Body of pancreas (tissue), 4 donors: ENCODE measurements around the gene SHBG. TPM values are rescaled to one million over a fixed set of nuclear protein-coding genes. Genes with fewer than 3 reads are reported as not detected.

ENCODE experiments used
- ATAC-seq: fragments of 150-250 bp; one replicate; pipeline ENCODE4 v1.9.1; 2016
- DNase-seq, 4 donors: peaks; one replicate each; pipeline ENCODE4 v3.0.0-alpha.2; 2019
- H3K27ac ChIP-seq, 4 donors: fragments of 200-600 bp; sonication (generic); 1 replicate in 3 of 4; 2 replicates in 1 of 4; pipeline versions ENCODE4 v1.5.1 to v1.6.1; 2016 to 2019; ENCODE audit warnings: mild to moderate bottlenecking in 1 of 4, mixed read lengths in 1 of 4, moderate library complexity in 1 of 4
- H3K27me3 ChIP-seq, 2 donors: fragments of 200-600 bp; sonication (generic); one replicate each; pipeline ENCODE4 v1.6.0; 2016; ENCODE audit warnings: mild to moderate bottlenecking in 1 of 2
- H3K36me3 ChIP-seq, 2 donors: fragments of 200-600 bp; sonication (generic); replicated peaks in 1 of 2; 2 replicates each; pipeline ENCODE4 v1.5.1; 2016; ENCODE audit warnings: low read depth in 2 of 2; ENCODE audit not compliant: insufficient read depth in 1 of 2
- H3K4me1 ChIP-seq: fragments of 200-600 bp; sonication (generic); one replicate; pipeline ENCODE4 v1.6.0; 2016
- H3K4me3 ChIP-seq, 2 donors: fragments of 200-600 bp; sonication (generic); 1 replicate in 1 of 2; 2 replicates in 1 of 2; pipeline ENCODE4 v1.5.1; 2016 to 2019
- H3K9me3 ChIP-seq, 3 donors: fragments of 200-600 bp; sonication (generic); 1 replicate in 2 of 3; 2 replicates in 1 of 3; pipeline ENCODE4 v1.5.1; 2016
- CTCF ChIP-seq, 7 experiments: fragments of 450-650 bp in 4 of 7; fragments of 200-600 bp in 3 of 7; sonication (generic) in 3 of 7; IDR thresholded peaks; one replicate each; pipeline ENCODE4 v1.5.1; 2016 to 2019; ENCODE audit warnings: antibody characterized with exemption in 7 of 7
- POLR2A ChIP-seq, 3 donors: fragments of 450-650 bp; IDR thresholded peaks; one replicate each; pipeline ENCODE4 v1.6.1; 2016; ENCODE audit warnings: antibody characterized with exemption in 3 of 3, mild to moderate bottlenecking in 2 of 3
- whole genome bisulfite sequencing, 2 donors: methylation state at CpG; one replicate each; pipeline ENCODE4 v1.1.5; 2017; 5-methylcytosine and 5-hydroxymethylcytosine counted together
- intact Hi-C: fragments of 100-400 bp; cut with DNase I; formaldehyde crosslinking; loops from one replicate; pipeline ENCODE4 v1.15.1; 2023
- total RNA-seq, 2 donors: library from RNA; depleted of rRNA; stranded (reverse); fragments of >200 nt; gene quantifications; one replicate each; pipeline ENCODE4 v1.1.0, GENCODE V29; 2016

SHBG gene
- total RNA-seq, 2 donors from 2014 or later, result not detected

- intact Hi-C loops, result no loop called here
- Histone ChIP-seq H3K4me1 (peaks cover 21% of the 10 kb centered on the region), H3K27me3 (peaks cover 0 to 13% of the 10 kb centered on the region in 2 donors), H3K9me3 (no peaks in the 10 kb centered on the region), H3K36me3 (no peaks in the 10 kb centered on the region), H3K27ac (no peak overlapping the region), H3K4me3 (no peak overlapping the region)
- WGBS, 2 donors, result 30 to 60% methylated on average over 4 to 11 of the region's 54 CpGs
- ATAC-seq (no peak), DNase-seq (peak in 1 of 4 donors; percentile 18)
- TF ChIP-seq CTCF (IDR thresholded peaks at IDR 0.05) (no peak), POLR2A (IDR thresholded peaks at IDR 0.05) (no peak)
These were observed 21.9 kb downstream of the SHBG start for GRCh38 chr17:7651665-7652387.

- intact Hi-C loops, result no loop called here
- Histone ChIP-seq H3K9me3 (no peaks in the 10 kb centered on the region), H3K4me1 (peaks cover 21% of the 10 kb centered on the region), H3K36me3 (no peaks in the 10 kb centered on the region), H3K27ac (no peak overlapping the region), H3K27me3 (peaks cover 0 to 13% of the 10 kb centered on the region in 2 donors), H3K4me3 (no peak overlapping the region)
- DNase-seq (no peak), ATAC-seq (no peak)
- TF ChIP-seq POLR2A (IDR thresholded peaks at IDR 0.05) (no peak), CTCF (IDR thresholded peaks at IDR 0.05) (no peak)
- 65 to 66% methylated on average over 12 of the region's 12 CpGs for WGBS, 2 donors
These were observed 22.7 kb downstream of the SHBG start for GRCh38 chr17:7652388-7653356.

GRCh38 chr17:7654832-7655540 is 25.1 kb downstream of the SHBG start:
- Histone ChIP-seq H3K4me3 (no peak overlapping the region), H3K36me3 (no peaks in the 10 kb centered on the region), H3K27me3 (peaks cover 0 to 13% of the 10 kb centered on the region in 2 donors), H3K4me1 (peaks cover 20% of the 10 kb centered on the region), H3K9me3 (no peaks in the 10 kb centered on the region), H3K27ac (no peak overlapping the region)
- no peak for ATAC-seq
- 86 to 87% methylated on average over 16 of the region's 16 CpGs for whole genome bisulfite sequencing, 2 donors
- intact Hi-C loops, result no loop called here
- TF ChIP-seq POLR2A (IDR thresholded peaks at IDR 0.05) (no peak), CTCF (IDR thresholded peaks at IDR 0.05) (no peak)
- no peak for DNase-seq

GRCh38 chr17:7655541-7655840 is 25.6 kb downstream of the SHBG start:
- Histone ChIP-seq H3K36me3 (no peaks in the 10 kb centered on the region), H3K4me3 (no peak overlapping the region), H3K4me1 (peaks cover 15% of the 10 kb centered on the region), H3K27ac (no peak overlapping the region), H3K27me3 (peaks cover 0 to 12% of the 10 kb centered on the region in 2 donors), H3K9me3 (no peaks in the 10 kb centered on the region)
- DNase-seq (no peak), ATAC-seq (no peak)
- 86 to 89% methylated on average over 13 to 17 of the region's 17 CpGs for whole genome bisulfite sequencing, 2 donors
- intact Hi-C loops, result no loop called here
- no peak for TF ChIP-seq POLR2A (IDR thresholded peaks at IDR 0.05)
- no peak for TF ChIP-seq CTCF (IDR thresholded peaks at IDR 0.05)
